GM21576 (cell line): ENCODE results near the gene PIK3IP1.

Experiments used
- ATAC-seq: cut with Tn5 transposase; IDR thresholded peaks from one replicate; pipeline ENCODE4 v1.9.1; 2021; ENCODE audit warnings: mild to moderate bottlenecking, moderate library complexity; ENCODE audit not compliant: unreplicated experiment

The PIK3IP1 gene

DNA sequence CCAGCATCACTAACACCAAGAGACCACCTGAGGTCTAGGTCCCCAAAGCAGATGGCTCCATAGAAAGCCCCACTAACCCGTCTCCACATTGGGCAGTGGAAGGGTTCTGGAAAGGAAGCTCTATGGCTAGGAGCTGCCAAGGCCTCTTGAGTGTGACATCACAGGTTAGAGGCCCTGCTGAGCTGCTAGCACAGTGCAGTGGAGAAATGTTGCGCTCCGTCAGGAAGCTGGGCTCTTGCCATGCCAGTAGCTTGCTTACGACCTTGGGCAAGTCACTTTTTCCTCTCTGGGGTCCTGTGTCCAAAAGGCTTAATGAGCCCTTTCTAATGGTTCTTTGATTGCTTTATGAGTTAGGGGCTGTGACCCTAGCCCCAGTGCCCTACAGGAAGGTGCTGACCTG lies 10.6 kb downstream of the PIK3IP1 start:
- ATAC-seq, result no peak

- ATAC-seq, result no peak
Measured at GRCh38 chr22:31279821-31280505, 12.3 kb downstream of the PIK3IP1 start.

- no peak for ATAC-seq
Measured at GRCh38 chr22:31279327-31279669, 13.0 kb downstream of the PIK3IP1 start.

GRCh38 chr22:31278626-31279326 lies 13.5 kb downstream of the PIK3IP1 start:
- ATAC-seq, result no peak

DNA sequence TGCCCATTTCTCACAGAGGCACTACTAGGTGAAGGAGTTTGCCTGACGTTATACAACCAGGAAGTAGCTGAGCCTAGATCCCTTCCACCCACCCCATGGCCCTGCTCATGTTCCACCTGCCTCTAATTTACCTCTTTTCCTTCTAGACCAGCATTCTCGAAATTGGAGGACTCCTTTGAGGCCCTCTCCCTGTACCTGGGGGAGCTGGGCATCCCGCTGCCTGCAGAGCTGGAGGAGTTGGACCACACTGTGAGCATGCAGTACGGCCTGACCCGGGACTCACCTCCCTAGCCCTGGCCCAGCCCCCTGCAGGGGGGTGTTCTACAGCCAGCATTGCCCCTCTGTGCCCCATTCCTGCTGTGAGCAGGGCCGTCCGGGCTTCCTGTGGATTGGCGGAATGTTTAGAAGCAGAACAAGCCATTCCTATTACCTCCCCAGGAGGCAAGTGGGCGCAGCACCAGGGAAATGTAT lies 14.1 kb downstream of the PIK3IP1 start:
- no peak for ATAC-seq

GRCh38 chr22:31277741-31278140 lies 14.5 kb downstream of the PIK3IP1 start:
- ATAC-seq, result no peak

GRCh38 chr22:31276426-31277167 lies 15.7 kb downstream of the PIK3IP1 start:
- no peak for ATAC-seq

DNA sequence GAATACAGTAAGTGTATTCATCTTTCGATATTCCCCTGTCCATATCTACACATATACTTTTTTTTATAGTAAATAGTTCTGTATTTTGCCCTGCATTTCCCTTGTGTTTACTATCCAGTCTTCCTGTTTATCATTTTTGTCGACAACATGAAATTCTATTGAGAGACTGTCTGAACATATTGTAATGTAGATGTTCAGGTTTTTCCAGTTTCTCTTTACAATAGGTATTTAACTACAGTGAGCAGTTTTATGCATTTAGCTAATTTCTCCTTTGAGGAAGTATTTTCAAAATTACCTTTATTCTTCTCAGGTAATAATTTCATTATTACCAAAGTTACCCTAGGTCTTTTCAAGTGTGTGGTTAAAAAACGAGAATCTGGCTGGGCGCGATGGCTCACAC lies 16.7 kb downstream of the PIK3IP1 start:
- ATAC-seq, result no peak

DNA sequence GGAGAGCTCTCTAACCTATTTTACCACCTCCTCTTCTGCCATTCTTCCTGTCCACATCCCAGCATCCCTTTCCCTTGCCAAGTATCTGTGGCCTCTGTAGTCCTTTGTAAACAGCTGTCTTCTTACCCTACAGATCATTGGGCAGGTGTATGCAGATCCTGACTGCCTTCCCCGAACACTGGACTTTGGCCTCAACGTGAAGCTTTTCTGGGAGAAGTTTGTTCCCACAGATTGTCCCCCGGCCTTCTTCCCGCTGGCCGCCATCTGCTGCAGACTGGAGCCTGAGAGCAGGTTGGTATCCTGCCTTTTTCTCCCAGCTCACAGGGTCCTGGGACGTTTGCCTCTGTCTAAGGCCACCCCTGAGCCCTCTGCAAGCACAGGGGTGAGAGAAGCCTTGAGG lies 17.3 kb downstream of the PIK3IP1 start:
- no peak for ATAC-seq

GRCh38 chr22:31274017-31274416 lies 18.3 kb downstream of the PIK3IP1 start:
- ATAC-seq, result no peak

DNA sequence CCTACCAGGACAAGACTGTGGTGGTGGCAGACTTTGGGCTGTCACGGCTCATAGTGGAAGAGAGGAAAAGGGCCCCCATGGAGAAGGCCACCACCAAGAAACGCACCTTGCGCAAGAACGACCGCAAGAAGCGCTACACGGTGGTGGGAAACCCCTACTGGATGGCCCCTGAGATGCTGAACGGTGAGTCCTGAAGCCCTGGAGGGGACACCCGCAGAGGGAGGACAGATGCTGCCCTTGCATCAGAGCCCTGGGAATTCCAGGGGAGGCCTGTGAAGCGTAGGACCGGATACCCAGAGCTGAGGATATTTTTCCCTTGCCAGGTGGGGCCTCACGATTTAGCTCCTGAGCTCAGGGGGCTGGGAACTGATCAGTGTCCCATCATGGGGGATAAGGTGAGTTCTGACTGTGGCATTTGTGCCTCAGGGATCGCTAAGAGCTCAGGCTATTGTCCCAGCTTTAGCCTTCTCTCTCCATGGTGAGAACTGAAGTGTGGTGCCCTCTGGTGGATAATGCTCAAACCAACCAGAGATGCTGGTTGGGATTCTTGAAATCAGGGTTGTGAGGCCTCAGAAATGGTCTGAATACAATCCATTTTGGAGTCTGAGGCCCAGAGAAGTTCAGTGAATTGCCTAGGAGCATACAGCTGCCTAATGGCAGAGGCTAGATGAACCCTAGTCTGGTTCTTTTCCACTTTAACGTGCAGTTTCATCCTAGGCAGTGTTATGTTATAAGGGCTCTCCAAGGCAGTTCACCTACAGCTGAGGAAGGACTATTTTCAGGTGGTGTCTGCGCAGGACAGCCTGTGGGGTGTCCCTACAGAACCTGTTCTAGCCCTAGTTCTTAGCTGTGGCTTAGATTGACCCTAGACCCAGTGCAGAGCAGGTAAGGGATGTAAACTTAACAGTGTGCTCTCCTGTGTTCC lies 19.5 kb downstream of the PIK3IP1 start:
- ATAC-seq, result no peak

GRCh38 chr22:31271485-31271884 lies 20.8 kb downstream of the PIK3IP1 start:
- ATAC-seq, result no peak

DNA sequence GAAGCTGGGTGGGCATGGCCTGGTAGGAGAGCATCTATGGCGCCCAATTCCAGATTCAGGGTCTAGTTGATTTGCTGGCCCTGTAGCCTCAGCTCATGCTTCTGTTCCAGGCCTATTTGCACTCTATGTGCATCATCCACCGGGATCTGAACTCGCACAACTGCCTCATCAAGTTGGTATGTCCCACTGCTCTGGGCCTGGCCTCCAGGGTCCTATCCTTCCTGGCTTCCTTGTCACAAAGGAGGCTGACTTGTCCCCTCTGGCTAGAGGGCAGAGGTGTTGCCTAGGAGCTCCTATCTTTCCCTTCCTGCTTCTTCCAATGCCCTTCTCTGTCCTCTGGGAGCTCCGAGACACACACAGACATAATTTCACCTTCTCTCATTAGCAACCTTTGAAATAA lies 21.3 kb downstream of the PIK3IP1 start:
- no peak for ATAC-seq

DNA sequence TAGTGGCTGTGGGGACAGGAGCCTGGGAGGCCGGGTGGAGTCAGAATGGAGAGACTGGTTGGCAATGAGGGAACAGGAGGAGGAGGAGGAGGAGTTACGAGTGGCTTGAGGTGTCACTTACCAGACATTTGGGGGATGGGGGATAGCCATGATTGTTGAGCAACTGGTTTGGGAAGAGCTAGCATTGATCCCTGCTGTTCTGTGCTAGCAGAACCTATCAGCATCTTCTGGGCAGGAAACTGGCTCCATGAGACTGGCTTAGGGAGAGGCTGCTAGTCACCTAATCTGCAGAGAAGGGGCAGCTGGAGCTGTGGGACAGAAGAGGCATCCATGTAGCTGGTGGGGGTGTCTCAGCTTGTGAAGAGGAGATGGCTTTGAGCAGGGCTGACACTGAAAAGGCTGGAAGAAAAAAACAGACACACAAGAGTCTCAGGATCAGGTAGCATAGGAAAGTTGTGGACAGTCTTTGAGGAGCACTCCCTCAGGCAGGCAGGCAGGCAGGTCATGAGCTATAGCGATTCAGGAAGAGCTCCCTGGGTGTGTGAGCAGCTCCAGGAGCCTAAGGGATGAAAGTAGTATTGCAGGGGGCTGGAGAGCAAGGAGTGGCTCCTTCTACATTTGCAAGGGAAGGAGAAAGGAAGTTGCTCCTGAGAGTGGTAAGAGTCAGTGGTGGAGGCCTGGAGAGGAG lies 22.3 kb downstream of the PIK3IP1 start:
- no peak for ATAC-seq

- no peak for ATAC-seq
Measured at GRCh38 chr22:31268281-31268680, 24.0 kb downstream of the PIK3IP1 start.

DNA sequence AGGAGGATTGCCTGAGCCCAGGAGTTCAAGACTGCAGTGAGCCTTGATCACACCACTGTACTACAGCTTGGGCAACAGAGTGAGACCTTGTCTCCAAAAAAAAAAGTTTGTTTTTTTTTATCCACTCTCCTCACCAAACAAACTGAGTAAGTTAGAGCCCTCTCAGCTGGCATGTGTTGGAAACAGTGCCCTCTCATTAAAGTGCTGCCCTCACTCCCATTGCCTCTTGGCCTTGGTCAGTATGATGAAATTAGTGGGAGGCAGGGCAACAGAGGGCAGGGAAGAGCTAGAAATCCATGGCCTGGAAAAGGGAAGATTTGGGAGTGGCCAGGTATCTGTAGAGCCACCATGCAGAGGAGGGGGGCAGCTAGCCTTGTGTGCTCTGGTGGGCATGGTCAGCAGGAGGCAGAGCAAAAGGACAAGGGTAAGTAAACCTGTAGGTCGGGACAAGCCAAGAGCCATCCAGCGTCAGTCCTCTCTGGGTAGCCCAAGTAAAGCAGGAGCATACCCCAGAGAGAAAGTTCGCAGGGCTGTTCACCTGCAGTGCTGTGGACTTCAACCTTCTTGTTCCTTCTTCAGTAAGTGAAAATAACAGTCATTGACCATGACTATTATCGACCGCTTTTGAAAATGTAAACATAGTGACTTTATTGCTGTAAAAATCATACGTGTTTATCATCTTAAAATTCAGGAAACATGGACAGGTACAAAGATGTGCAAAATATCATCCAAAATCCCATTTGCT lies 28.2 kb downstream of the PIK3IP1 start:
- no peak for ATAC-seq

- ATAC-seq, result no peak
Measured at GRCh38 chr22:31262312-31263133, 29.8 kb downstream of the PIK3IP1 start.

GRCh38 chr22:31260474-31260856 lies 31.8 kb downstream of the PIK3IP1 start:
- no peak for ATAC-seq
